Neural crest cell (in vitro differentiated cells): ENCODE measurements around the gene SLC5A3. TPM values are rescaled to one million over a fixed set of nuclear protein-coding genes. Genes with fewer than 3 reads are reported as not detected.
A peak's percentile ranks its signal among the peaks of the same experiment; 100 is the strongest.

Experiments
- DNase-seq: peaks from one replicate; pipeline ENCODE4 v3.0.0; 2021; ENCODE audit warnings: low read depth, mixed read lengths, low spot score
- H3K27ac Mint-ChIP-seq: one replicate; pipeline ENCODE4 v1.8.0; 2021; ENCODE audit warnings: mild to moderate bottlenecking, mixed read lengths; ENCODE audit not compliant: unreplicated experiment
- H3K27me3 Mint-ChIP-seq: 2 replicates; pipeline ENCODE4 v1.8.0; 2021; ENCODE audit warnings: low read depth, mild to moderate bottlenecking, mixed read lengths
- H3K36me3 Mint-ChIP-seq: 2 replicates; pipeline ENCODE4 v1.8.0; 2021; ENCODE audit warnings: low read depth, mild to moderate bottlenecking, mixed read lengths
- H3K4me1 Mint-ChIP-seq: 2 replicates; pipeline ENCODE4 v1.8.0; 2021; ENCODE audit warnings: mixed read lengths
- H3K4me3 Mint-ChIP-seq: one replicate; pipeline ENCODE4 v1.8.0; 2021; ENCODE audit warnings: mild to moderate bottlenecking, mixed read lengths
- H3K9me3 Mint-ChIP-seq: 2 replicates; pipeline ENCODE4 v1.8.0; 2021; ENCODE audit warnings: mixed read lengths
- CTCF ChIP-seq: fragments of 200-600 bp; sonication (generic); conservative IDR thresholded peaks from 2 replicates; pipeline ENCODE4 v1.5.0; 2021; ENCODE audit warnings: antibody characterized with exemption, mild to moderate bottlenecking
- total RNA-seq: library from RNA; stranded (reverse); gene quantifications from 2 replicates; pipeline ENCODE4 v1.2.1, GENCODE V29; 2021

The SLC5A3 gene
- total RNA-seq, 1 donor from 2014 or later: 19.6 TPM

GRCh38 chr21:34086887-34087306 lies 13.5 kb downstream of the SLC5A3 start:
- no peak for TF ChIP-seq CTCF
- H3K4me3 Mint-ChIP-seq: no peak overlapping the region
- no peaks in the 10 kb centered on the region for H3K27me3 Mint-ChIP-seq
- no peaks in the 10 kb centered on the region for H3K9me3 Mint-ChIP-seq
- H3K27ac Mint-ChIP-seq: no peak overlapping the region
- DNase-seq: no peak
- peaks cover 14% of the 10 kb centered on the region for H3K4me1 Mint-ChIP-seq
- peaks cover 11% of the 10 kb centered on the region for H3K36me3 Mint-ChIP-seq

- no peak for TF ChIP-seq CTCF
- Mint-ChIP-seq H3K4me1 (peaks cover 17% of the 10 kb centered on the region), H3K4me3 (no peak overlapping the region), H3K9me3 (no peaks in the 10 kb centered on the region), H3K27ac (no peak overlapping the region), H3K27me3 (no peaks in the 10 kb centered on the region), H3K36me3 (peaks cover 5% of the 10 kb centered on the region)
- no peak for DNase-seq
Observed at GRCh38 chr21:34088752-34089151, 15.4 kb downstream of the SLC5A3 start.

GRCh38 chr21:34091032-34091431 lies 17.7 kb downstream of the SLC5A3 start:
- H3K9me3 Mint-ChIP-seq: no peaks in the 10 kb centered on the region
- H3K36me3 Mint-ChIP-seq: peaks cover 9% of the 10 kb centered on the region
- no peak overlapping the region for H3K4me3 Mint-ChIP-seq
- no peaks in the 10 kb centered on the region for H3K27me3 Mint-ChIP-seq
- TF ChIP-seq CTCF: no peak
- H3K27ac Mint-ChIP-seq: no peak overlapping the region
- DNase-seq: no peak
- H3K4me1 Mint-ChIP-seq: peaks cover 10% of the 10 kb centered on the region

- H3K36me3 Mint-ChIP-seq: peaks cover 10% of the 10 kb centered on the region
- H3K4me1 Mint-ChIP-seq: peaks cover 15% of the 10 kb centered on the region
- peak; percentile 55 for TF ChIP-seq CTCF
- H3K9me3 Mint-ChIP-seq: no peaks in the 10 kb centered on the region
- H3K27me3 Mint-ChIP-seq: no peaks in the 10 kb centered on the region
- H3K27ac Mint-ChIP-seq: no peak overlapping the region
- no peak for DNase-seq
- H3K4me3 Mint-ChIP-seq: no peak overlapping the region
Observed at GRCh38 chr21:34091607-34092006, 18.2 kb downstream of the SLC5A3 start.

GRCh38 chr21:34092262-34092921 lies 19.0 kb downstream of the SLC5A3 start:
- Mint-ChIP-seq H3K4me3 (no peak overlapping the region), H3K27ac (no peak overlapping the region), H3K4me1 (peaks cover 23% of the 10 kb centered on the region), H3K27me3 (no peaks in the 10 kb centered on the region), H3K36me3 (peaks cover 18% of the 10 kb centered on the region), H3K9me3 (no peaks in the 10 kb centered on the region)
- no peak for DNase-seq
- TF ChIP-seq CTCF: no peak
